IPS-20b (cell line): ENCODE results near the gene NR1D2.
"Not testable (repeated sequence)": the region's sequence is repeated elsewhere in the genome, so short reads cannot be mapped to it uniquely, and the experiment has no call there.

Experiments
- H3K27ac ChIP-seq: one replicate; pipeline ENCODE4 v1.5.1; 2013; ENCODE audit warnings: low read length
- H3K27me3 ChIP-seq: 2 replicates; pipeline ENCODE4 v1.6.1; 2013; ENCODE audit warnings: mild to moderate bottlenecking, low read length, inconsistent platforms; ENCODE audit not compliant: insufficient read depth
- H3K36me3 ChIP-seq: 2 replicates; pipeline ENCODE4 v1.6.1; 2013; ENCODE audit warnings: low read depth, mild to moderate bottlenecking, inconsistent platforms, low read length, moderate library complexity; ENCODE audit not compliant: insufficient read depth
- H3K4me1 ChIP-seq: 2 replicates; pipeline ENCODE4 v1.6.1; 2013; ENCODE audit warnings: mild to moderate bottlenecking, control low read depth, inconsistent platforms, low read length, moderate library complexity; ENCODE audit not compliant: insufficient read depth
- H3K4me3 ChIP-seq: 2 replicates; pipeline ENCODE4 v1.5.1; 2013; ENCODE audit warnings: mild to moderate bottlenecking, low read length, inconsistent platforms
- H3K9ac ChIP-seq: 2 replicates; pipeline ENCODE4 v1.6.1; 2013; ENCODE audit warnings: low read depth, mild to moderate bottlenecking, inconsistent platforms, low read length, moderate library complexity
- H3K9me3 ChIP-seq: 2 replicates; pipeline ENCODE4 v1.6.1; 2013; ENCODE audit warnings: mild to moderate bottlenecking, low read depth, low read length, inconsistent platforms; ENCODE audit not compliant: insufficient read depth

The NR1D2 gene

DNA sequence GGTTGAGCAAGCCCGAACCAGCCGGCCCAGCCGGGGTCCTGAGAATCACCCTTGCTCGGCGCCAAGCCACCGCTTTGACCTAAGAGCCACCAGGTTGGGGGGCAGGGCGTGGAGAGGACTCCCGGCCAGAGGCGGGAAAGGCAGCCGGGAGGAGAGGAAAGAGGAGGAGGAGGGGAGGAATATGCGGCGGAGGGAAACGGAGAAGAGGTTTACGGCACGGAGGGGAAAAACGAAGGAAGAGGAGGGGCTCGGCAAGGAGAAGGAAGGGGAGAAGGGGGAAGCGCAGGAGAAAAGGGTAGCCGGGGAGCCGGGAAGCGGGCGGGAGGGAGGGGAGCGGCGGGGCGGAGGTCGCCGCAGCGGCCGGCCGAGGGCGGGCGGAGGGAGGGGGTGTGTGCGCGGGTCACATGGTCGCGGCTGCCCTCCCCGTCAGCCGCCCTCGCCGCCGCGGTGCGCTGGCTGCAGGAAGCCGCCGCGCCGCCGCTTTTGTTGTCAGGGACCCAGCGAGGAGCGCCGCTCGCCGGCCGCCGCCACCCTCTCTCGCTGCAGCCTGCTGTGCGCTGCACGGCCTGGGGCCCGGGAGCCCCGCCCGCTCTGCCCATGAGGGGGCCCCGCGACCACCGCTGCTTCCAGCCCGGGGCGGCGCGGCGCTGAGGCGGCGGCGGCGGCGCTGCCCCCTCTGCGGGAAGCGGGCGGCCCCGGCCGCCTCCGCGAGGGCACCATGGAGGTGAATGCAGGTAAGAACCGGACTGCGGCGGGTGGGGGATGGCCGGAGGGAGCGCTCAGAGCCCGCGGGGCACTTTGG lies at the start of gene NR1D2:
Gene NR1D2 (plus strand): TSS at position 426 of the 802 bp plus-strand sequence. CDS start 293 bp downstream, at position 719.
- Histone ChIP-seq H3K27ac (peak within 1 kb of the TSS; percentile 41), H3K36me3 (peaks cover 8% of the 10 kb centered on the region; the same call in 1 of the 2 replicates), H3K9ac (peak within 1 kb of the TSS; percentile 85), H3K4me3 (peak within 1 kb of the TSS; percentile 79), H3K9me3 (no peaks in the 10 kb centered on the region), H3K27me3 (no peaks in the 10 kb centered on the region), H3K4me1 (peaks cover 20% of the 10 kb centered on the region; the same call in 1 of the 2 replicates)

DNA sequence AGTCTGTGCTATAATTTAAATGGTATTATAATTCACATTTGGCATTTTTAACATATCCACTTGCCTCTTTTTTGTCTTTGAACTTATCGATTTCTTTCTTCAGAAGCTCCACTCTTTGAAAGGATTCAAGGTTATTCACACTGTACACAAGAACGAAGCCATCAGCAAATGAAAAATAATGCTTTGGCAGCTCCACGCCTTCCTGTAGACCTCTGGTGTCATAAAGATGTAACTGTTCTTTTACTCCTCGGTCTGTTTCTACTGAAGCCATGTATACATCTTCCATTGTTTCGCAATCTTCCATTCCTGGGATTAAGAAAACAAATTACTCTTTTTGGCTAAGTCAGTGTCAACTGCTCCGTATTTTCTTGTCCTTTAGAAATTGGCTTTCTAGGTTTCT lies 44.3 kb upstream of the NR1D2 start:
- Histone ChIP-seq H3K36me3 (peaks cover 53% of the 10 kb centered on the region), H3K4me1 (no peaks in the 10 kb centered on the region), H3K9ac (no peak overlapping the region), H3K4me3 (no peak overlapping the region), H3K9me3 (peaks cover 11% of the 10 kb centered on the region), H3K27ac (no peak overlapping the region), H3K27me3 (no peaks in the 10 kb centered on the region)

DNA sequence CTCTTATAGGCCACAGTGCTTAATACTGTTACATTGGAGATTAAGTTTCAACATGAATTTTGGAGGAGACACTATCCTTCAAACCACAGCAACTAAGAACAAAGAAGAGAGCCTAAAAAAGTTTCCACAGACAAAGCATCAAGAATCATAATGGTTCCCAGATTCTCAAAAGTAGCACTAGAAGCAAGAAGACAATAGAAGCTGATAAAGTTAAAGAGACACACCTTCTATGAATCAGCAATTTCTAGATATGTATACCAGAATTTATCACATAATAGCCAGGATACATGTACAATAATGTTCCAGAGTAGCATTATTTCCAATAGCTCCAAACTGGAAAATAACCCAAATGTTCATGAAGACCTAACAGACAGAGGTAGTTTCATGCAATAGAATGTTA lies 40.5 kb upstream of the NR1D2 start:
- Histone ChIP-seq H3K36me3 (peaks cover 43% of the 10 kb centered on the region), H3K27me3 (no peaks in the 10 kb centered on the region), H3K9me3 (peaks cover under 1% of the 10 kb centered on the region; the same call in 1 of the 2 replicates)

DNA sequence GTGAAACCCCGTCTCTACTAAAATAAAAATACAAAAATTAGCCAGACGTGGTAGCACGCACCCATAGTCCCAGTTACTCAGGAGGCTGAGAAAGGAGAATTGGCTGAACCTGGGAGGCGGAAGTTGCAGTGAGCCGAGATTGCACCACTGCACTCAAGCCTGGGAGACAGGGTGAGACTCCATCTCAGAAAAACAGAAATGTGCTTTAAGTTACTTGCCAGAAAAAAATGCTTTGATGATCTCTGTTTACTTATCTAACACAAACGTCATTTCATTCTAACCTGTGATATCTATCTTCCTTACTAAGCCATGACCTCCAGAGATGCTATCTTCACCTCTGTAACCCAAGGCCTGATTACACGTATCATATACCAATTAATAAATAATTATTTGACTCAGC lies 35.7 kb upstream of the NR1D2 start:
- H3K4me1 ChIP-seq = no peaks in the 10 kb centered on the region; the same call in 1 of the 2 replicates
- H3K36me3 ChIP-seq = peaks cover 36% of the 10 kb centered on the region
- no peaks in the 10 kb centered on the region for H3K9me3 ChIP-seq
- H3K4me3 ChIP-seq = no peak overlapping the region
- no peaks in the 10 kb centered on the region for H3K27me3 ChIP-seq
- H3K9ac ChIP-seq = no peak overlapping the region
- no peak overlapping the region for H3K27ac ChIP-seq

More for the DNA sequence above, 40.5 kb upstream of the NR1D2 start:
- Histone ChIP-seq H3K4me1 (no peaks in the 10 kb centered on the region), H3K9ac (no peak overlapping the region), H3K27ac (no peak overlapping the region), H3K4me3 (no peak overlapping the region)

DNA sequence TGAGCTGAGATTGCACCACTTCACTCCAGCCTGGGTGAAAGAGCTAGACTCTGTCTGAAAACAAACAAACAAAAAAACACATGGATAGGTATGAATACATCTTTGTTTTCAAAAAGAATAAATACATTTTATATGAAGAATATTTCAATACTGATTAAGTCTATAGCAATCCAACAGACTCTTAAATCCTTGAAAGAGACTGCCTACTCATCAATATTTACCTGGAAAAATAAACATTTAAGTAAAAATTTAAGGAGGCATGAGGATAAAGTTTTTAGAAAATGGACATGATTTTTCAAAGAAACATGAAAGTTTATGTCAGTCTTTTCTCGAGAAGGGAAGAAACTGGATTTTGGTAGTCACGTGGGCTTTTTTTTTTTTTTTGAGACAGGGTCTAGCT lies 33.7 kb upstream of the NR1D2 start:
- Histone ChIP-seq H3K27me3 (peaks cover 11% of the 10 kb centered on the region; the same call in 1 of the 2 replicates), H3K36me3 (peaks cover 31% of the 10 kb centered on the region)

DNA sequence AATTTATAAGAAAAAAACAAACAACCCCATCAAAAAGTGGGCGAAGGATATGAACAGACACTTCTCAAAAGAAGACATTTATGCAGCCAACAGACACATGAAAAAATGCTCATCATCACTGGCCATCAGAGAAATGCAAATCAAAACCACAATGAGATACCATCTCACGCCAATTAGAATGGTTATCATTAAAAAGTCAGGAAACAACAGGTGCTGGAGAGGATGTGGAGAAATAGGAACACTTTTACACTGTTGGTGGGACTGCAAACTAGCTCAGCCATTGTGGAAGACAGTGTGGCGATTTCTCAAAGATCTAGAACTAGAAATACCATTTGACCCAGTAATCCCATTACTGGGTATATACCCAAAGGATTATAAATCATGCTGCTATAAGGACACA lies 32.8 kb upstream of the NR1D2 start:
- not testable (repeated sequence) for H3K27ac ChIP-seq, H3K4me3 ChIP-seq, H3K4me1 ChIP-seq, H3K9ac ChIP-seq, H3K9me3 ChIP-seq
- Histone ChIP-seq H3K27me3 (peaks cover 11% of the 10 kb centered on the region; the same call in 1 of the 2 replicates), H3K36me3 (peaks cover 29% of the 10 kb centered on the region)

More for the DNA sequence above, 33.7 kb upstream of the NR1D2 start:
- H3K4me3 ChIP-seq = no peak overlapping the region
- peaks cover 9% of the 10 kb centered on the region for H3K4me1 ChIP-seq
- no peaks in the 10 kb centered on the region for H3K9me3 ChIP-seq
- H3K9ac ChIP-seq = no peak overlapping the region
- no peak overlapping the region for H3K27ac ChIP-seq

DNA sequence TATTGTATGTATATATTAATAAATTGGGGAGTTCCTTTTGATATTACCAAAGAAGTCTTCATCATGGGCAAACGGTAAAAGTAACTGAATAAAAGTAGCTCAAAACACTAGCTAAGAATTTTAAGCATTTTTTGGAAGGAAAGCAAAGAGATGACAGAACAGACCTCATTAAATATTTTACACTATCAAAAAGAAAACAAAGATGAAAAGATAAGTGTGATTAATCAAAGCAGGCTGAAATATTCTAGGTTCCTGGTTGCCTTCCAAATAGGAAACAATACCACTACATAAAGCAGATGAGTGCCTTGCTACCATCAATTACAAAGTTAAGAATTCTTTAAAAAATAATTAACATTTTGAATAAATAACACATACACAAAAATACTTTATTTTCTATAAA lies 31.9 kb upstream of the NR1D2 start:
- Histone ChIP-seq H3K36me3 (peaks cover 29% of the 10 kb centered on the region), H3K27ac (no peak overlapping the region), H3K27me3 (peaks cover 11% of the 10 kb centered on the region; the same call in 1 of the 2 replicates)

DNA sequence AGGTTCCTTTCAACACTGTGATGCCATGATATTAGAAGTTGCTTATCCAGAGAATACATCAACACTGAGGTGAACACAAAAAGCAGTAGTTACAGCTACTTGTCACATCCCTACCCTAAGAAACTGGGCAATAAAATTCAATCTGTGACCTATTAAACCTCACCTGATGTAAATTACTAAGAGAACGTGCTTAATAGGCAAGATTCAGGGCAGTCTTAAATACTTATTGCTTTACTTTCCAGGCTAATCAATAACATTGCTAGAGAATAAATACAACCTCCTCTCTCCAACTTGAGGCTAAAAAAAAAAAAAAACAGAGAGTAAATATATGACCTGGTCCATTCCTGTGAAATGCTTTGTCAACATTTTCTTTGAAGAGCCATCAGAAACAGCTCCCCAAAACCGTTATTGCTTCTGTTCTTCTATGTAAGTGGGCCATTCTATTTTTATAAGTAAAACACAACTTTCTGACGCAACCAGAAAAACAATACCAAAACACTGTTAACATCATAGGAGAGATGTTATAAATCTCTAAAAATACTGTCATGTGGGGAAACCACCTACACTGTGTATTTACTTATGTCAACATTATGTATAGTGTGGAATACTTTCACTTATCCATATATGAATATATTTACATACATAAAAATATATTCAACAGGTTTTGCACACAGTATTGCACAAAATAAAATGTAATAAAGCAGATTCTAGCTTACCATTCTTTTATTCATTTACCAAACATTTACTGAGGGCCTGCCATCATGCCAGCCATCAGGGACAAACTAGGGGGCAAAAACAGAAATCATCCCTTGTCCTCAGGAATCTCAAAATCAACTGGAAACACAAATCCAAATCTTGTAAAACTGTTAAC lies 31.0 kb upstream of the NR1D2 start:
- no peak overlapping the region for H3K27ac ChIP-seq
- no peak overlapping the region for H3K9ac ChIP-seq
- H3K9me3 ChIP-seq = no peaks in the 10 kb centered on the region
- peaks cover 36% of the 10 kb centered on the region for H3K36me3 ChIP-seq
- peaks cover 11% of the 10 kb centered on the region; the same call in 1 of the 2 replicates for H3K27me3 ChIP-seq
- peak overlapping the region; percentile 100; the same call in 1 of the 2 replicates for H3K4me3 ChIP-seq
- H3K4me1 ChIP-seq = peaks cover 9% of the 10 kb centered on the region

More for the DNA sequence above, 31.9 kb upstream of the NR1D2 start:
- no peak overlapping the region for H3K9ac ChIP-seq
- no peaks in the 10 kb centered on the region for H3K9me3 ChIP-seq
- H3K4me3 ChIP-seq = no peak overlapping the region
- H3K4me1 ChIP-seq = peaks cover 9% of the 10 kb centered on the region

DNA sequence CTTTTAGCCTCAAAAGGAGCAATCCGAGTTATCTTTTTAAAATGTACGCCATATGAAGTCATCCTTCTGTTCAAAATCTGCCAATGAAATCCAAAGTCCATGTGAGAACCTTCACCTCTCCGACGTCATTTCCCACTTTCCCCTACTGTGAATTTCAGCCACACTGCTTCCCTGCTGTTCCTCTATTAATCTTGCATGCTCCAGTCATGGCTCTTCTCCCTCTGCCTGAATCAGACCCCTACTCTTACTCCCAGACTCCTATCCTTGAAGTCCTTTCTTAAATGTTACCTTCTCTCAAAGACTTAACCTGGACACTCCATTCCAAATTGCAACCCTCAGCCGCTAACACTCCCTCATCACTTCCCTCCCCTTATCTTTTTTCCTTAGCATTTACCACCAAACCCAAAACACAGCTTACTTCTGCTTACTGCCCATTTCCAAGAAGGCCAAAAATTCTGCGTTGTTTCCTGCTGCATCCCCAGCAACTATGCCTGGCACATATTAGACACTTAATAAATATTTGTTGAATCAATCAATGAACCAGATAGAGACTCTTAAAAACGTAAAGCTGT lies 29.5 kb upstream of the NR1D2 start:
- Histone ChIP-seq H3K4me3 (peak overlapping the region; percentile 100), H3K36me3 (peaks cover 38% of the 10 kb centered on the region), H3K27me3 (peaks cover 11% of the 10 kb centered on the region; the same call in 1 of the 2 replicates), H3K4me1 (peaks cover 9% of the 10 kb centered on the region), H3K27ac (no peak overlapping the region), H3K9ac (peak overlapping the region; percentile 87; the same call in 1 of the 2 replicates), H3K9me3 (no peaks in the 10 kb centered on the region)

DNA sequence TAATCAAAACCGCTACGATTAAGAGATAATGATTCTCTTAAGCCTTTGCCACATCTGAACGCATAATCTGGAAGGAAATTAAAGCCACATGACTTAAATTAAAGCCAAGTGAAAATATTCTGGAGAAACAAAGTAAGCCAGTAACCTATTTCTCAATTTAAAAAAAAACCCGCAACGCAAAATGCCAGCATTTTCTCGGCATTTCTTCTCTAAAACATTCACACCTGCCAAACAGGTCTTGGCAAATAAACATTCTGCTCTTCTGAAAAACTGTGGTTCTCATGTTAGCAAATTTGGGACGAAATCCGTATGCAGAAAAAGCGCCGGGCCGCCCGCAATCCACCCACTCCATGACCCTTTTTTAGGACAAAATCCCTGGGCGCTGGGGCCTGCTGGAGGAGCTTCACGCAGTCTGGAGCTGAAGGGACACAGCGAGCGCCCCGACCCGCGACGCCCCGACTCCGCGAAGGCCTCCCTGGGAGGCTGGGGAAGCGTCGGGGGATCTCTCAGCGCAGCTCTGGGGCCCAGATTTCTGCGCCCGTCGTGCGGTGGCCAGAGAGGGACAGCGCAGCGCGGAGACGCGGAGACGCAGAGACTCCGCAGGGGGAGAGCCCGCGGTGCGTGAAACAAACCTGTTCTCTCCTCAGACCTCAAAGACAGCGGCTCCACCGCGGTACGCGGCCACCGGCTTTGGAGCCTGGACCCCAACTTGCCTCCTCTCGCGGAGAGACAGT lies 28.8 kb upstream of the NR1D2 start:
- no peak overlapping the region for H3K27ac ChIP-seq

More for the DNA sequence above, 28.8 kb upstream of the NR1D2 start:
- Histone ChIP-seq H3K36me3 (peaks cover 37% of the 10 kb centered on the region), H3K9me3 (no peaks in the 10 kb centered on the region), H3K27me3 (peaks cover 11% of the 10 kb centered on the region; the same call in 1 of the 2 replicates), H3K4me3 (peak overlapping the region; percentile 100), H3K4me1 (peaks cover 9% of the 10 kb centered on the region), H3K9ac (peak overlapping the region; percentile 87)
